GM18526 (cell line): Measurements from ENCODE around the gene SPINK1.

Experiments
- POLR2A ChIP-seq: IDR thresholded peaks from 3 replicates; pipeline ENCODE4 v1.6.1; 2011; ENCODE audit not compliant: insufficient read length; ENCODE audit errors: extremely low read depth

The SPINK1 gene, protein sequence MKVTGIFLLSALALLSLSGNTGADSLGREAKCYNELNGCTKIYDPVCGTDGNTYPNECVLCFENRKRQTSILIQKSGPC

DNA sequence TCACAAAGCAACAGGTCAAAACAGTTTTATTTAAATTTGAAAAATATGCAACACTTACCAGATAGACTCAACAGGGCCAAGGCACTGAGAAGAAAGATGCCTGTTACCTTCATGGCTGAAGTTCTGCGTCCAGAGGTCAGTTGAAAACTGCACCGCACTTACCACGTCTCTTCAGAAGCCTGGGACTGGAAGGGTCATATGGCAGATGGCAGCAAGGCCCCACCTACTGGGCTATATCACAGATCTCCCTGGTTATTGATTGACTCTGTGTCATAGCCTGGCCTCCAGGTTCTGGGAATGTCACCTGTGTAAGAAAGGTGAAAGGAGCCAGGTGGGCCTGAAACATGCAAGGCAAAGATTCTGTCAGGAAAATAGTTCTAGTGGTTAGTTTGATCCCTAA lies at the start of gene SPINK1:
SPINK1 (minus strand) TSS at position 207 of the 400 bp plus-strand sequence; CDS start at position 113, 94 bp downstream.
- no peak for TF ChIP-seq POLR2A

DNA sequence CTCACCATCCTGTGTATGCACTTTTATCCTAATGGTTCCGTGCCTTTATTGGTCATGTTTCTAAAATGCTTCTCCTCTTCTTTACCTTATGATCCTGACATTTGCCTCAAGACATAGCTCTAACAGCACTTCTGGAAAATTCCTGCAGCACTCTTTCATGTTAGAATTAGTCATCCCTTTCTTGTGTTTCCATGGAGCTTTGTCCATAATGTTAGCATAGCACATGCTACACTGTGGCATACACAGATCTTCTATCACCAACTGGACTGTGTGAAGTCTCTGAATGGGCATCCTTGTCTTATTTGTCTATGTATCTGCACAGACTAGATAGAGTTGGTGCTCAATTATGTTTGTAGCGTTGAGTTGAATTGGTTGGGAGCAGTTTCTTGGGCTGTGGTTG lies 49.0 kb upstream of the SPINK1 start:
- no peak for TF ChIP-seq POLR2A

DNA sequence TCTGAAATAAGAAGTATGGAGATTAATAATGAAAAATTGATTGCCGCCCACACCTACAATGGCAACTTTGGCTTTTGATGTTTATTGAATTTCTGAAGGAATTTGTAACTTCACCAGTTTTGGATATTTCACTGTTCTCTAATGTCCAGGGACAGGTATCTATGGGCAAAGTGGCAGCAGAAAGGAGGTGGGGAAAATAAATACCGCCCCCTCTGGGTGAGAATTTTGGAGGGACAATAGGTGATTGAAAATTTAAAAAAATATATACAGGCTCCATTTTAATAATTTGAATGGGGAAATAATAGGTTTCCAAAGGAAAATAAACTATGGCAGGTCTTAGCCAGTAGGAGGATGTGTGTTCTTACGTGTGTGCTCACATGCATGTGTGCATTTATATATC lies 48.3 kb upstream of the SPINK1 start:
- TF ChIP-seq POLR2A: no peak

DNA sequence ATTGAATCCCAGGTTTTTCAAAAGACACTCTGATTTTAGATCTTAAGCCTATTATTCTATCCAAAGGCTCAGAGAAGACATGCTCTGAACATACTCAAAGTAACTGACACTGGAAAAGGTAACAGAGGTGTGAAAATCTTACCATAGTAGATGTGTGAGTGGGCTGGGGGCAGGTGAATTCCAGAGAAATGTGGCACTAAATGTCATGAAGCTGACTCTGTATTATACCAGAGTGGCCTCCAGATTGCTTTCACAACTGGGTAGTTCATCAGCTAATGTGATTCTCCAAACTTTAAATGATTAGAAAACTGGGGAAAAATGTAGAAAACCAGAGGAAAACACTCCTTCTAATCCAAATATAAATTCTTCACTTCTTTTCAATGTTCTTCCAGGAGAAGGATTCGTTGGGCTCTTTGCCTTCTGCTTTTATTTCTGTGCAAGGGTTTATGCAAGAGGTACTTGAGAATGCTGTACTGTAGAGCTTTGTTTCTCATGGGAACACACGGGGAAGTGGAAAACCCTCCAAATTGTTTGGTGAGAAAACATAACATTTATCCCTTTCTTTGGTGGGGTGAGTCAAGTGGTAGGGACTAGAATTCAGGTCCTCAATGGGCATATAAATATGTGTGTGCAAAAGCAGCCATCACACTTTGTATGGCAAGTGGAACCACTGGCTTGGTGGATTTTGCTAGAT lies 46.7 kb upstream of the SPINK1 start, which contains the start of gene SCGB3A2:
SCGB3A2 (plus strand) TSS at position 646 of the 694 bp plus-strand sequence. CDS start 93 bp downstream, outside the sequence.
- no peak for TF ChIP-seq POLR2A

DNA sequence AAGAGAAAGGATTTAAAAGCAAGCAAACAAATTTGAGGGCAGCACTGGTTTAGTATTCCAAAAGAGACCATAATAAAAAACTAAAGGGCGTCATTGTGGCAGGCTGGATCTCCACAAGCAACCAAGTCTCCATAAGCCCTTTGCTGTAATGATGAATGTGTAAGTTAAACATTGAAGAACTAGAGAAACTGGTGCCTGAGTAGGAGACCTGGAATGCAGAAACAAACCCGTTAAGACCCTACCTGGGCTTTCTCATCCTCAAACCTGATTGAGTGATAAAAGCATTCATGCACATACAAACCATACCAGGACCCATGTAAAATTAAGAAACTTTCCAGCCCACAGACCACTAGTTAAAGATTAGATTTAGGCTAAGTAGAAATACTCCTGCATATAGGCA lies 45.2 kb upstream of the SPINK1 start:
- TF ChIP-seq POLR2A: no peak

DNA sequence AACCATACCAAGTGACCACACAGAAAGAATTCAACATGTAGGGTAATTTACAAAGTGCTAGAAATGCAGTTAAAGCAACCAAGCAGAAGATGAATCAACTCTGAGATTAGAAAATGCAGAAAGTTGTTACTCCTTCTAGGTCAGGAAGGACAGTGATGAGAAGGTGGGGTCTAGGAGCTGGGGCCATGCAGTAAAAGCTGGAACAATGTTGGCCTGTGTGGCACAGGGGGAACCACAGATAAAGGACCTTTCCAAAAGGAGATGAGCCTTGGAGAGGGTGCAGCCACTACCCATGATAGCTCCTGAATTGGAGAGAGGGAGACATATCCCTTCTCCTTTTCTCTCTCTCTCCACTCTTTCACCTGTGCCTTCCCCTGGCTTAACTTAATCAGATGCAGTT lies 44.7 kb upstream of the SPINK1 start:
- TF ChIP-seq POLR2A: no peak

DNA sequence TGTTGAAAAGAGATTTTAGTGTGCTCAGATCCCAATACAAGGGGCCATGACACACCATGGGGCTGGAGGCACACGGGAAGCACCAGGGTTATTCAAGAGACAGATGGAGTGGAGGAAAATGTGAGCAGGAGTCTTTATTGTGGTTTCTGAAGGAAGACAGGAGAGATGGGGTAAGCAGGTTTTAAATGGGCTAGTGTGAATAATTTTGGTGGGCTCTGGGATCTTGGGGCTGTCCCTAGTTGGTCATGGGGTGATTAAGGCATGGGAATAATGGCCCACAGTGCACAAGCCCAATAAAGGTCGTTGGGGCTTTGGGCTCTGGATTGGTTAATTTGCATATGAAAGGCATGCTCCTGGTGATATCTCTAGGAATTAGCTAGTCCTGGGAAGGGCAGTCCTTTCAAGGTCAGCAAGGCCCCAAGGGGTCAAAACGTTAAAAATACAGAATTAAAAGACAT lies 43.5 kb upstream of the SPINK1 start:
- no peak for TF ChIP-seq POLR2A

DNA sequence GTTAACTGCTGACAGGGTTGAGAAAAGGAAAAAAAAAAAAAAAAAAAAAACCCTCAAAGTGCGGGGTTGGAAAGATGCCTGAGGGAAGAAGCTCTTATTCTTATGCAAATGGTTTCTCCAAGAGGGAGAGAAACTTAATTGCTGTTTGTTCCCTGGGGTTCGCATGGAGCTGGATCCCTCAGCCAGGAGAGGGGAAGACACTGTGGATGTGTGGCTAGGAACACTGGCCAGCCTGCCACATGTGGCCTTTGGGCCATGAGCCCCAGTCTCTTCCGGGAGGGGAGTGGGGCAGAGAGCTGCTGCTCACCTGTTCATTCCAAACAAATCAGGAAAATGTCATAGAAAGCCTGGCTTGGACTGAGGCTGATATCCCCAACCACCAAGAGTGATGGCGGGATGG lies 37.6 kb upstream of the SPINK1 start:
- no peak for TF ChIP-seq POLR2A

DNA sequence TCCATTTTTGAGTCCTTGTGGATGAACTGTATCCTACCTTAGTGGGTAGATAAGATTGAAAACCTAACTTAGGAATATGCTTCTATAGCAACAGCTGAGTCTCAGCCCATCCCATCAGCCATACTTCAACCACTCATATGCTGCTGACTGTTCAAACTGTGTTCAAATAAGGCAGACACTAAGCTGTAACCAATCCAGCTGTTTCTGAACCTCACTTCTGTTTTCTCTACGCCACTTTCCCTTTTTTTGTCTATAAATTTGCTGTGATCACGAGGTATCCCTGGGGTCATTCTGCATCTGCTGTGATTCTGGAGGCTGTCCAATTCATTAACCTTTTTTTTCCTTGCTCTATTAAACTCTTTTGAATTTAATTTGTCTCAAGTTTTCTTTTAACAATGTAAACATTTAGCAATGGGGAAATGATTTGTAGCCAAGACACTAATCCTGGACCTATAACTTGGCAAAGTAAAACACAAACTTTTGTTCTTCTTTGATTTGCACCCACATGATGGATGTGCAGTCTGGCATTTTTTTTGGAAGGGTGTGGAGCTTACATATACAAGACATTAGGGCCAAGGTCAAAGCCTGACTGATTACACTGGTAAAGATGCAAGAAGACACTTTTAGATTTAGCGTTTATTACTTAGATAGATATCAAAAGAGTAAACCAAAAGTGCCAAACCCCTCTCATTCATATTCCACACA lies 32.1 kb upstream of the SPINK1 start:
- TF ChIP-seq POLR2A: no peak

DNA sequence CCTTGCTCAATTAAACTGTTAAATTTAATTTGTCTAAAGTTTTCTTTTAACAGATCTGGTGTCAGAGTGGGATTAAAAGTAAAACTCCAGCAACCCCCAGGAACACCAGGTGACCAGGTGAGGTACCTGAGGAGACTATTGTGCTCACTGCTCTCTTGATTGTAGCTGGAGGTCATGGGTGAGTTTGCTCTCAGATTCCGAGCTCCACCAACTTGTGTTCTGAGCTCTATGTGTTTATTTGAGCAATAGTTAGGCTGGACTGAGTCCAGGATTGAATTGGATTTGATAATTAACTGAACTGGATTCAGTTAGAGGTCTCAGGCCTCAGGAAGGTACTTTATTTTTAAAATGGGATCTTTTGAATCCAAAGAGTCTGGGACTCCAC lies 29.2 kb upstream of the SPINK1 start:
- TF ChIP-seq POLR2A: no peak

DNA sequence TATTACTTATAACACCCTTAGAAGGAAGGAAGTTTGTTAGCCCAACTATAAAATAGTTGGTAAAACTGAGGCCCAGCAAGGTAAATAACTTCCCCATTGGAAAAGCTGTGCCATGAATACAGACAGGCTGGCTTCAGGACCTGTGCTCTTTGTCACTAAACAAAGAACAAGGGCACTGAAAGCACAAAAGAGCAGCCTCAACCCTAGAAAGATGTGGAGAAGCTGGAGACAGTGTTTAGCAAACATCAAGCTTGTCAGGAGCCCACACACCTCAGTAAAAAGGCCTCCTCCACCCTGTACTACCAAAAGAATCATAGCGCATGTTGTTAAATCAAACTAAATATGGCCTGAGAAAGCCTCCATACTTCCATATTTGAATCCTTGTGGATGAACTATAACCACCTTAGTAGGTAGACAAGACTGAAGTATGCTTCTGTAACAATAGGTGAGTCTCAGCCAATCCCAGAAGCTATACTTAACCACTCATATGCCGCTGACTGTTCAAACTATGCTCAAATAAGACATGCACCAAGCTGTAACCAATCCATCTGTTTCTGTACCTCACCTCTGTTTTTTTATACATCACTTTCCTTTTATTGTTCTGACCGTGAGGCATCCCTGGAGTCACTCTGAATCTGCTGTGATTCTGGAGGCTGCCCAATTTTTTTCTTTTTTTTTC lies 28.6 kb upstream of the SPINK1 start:
- TF ChIP-seq POLR2A: no peak

DNA sequence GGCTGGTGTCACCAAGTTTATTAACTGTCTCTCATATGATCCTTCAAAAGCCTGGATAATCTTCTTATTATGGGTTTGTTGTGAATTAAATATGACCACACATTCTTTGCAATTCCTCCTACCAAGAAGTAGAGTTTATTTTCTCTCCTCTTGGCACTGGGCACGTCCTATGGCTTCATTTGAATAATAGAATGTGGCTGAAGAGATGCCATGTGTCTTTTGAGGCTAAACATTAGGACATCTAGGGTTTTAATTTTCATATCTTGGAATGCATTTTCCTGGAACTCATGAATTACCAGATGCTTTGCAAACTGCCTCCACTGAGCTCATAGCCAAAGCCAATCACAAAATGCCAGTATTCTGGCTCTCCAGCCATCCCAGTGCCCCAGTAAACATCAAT lies 27.1 kb upstream of the SPINK1 start:
- no peak for TF ChIP-seq POLR2A

DNA sequence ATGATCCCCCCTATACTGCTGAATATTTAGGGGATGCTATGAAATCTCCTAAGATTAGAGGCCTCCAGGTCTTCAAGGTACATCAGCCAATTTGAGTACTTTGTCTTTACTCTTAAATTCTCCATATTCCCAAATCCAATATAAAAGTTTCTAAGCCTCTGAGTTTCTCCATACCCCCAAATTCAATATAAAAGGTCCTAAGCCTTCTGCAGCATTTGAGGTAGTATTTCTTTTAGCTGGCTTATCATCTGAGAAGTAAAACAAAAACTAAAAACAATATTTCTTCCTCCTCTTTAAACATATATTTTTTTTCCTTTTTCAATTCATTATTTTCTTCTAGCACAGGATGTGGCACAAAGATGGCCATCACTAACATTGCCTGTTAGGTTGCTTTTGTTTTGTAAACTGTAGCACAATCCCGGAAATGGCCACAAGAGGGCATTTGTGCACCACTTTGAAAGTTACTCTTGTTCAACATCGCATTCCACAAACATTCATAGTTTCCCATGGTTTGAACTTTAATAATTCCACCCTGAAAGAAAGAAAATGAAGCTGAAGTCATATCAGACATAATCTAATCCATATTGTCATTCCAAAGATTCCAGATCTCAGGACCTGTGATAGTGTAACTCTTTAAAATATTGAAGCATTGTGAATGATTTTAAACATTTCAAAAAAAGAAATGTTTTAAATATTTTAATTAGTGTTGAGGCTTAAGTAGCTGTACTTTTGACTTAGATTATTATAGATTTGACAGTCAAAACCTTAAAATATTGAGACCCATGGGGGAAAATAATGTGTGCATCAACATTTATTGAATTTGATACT lies 26.0 kb upstream of the SPINK1 start:
- TF ChIP-seq POLR2A: no peak

DNA sequence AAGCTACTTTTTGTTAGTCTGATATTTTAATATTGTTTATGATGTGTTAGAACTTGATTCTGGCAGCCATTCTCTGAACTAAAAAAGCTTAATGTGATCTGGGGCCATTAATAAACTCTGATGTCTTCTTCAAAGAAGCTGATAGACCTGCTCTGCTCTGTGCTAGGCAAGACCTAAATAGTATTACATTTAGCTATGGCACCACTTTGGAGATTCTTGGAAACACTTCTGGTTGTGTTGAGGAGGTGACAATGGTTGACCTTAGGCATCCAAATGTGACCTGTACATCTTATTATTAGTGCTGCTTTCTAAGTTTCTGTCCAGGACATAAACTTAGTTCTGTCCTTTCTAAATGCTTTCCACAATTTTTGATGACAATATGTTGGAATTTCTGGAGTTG lies 25.3 kb upstream of the SPINK1 start:
- no peak for TF ChIP-seq POLR2A

DNA sequence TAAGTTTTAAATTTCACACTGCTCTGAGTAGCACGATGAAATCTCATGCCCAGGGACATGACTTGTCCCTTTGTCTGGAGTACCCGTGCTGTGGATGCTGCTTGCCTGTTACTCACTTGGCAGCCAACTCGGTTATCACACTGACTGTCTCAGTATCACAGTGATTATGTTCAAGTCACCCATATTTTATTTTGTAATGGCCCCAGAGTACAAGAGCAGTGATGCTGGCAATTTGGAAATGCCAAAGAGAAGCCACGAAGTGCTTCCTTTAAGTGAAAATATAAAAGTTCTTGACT lies 24.3 kb upstream of the SPINK1 start:
- TF ChIP-seq POLR2A: no peak
